ENCODE measurements around the gene KIF12.

Gene KIF12

GRCh38 chr9:114078021-114078780 lies 20.9 kb downstream of the KIF12 start, which contains the start of gene AMBP:
Gene AMBP, minus strand, starts transcription at chr9:114078300. Its CDS starts 91 bp downstream, at chr9:114078209.
- DNase-seq, result no peak
- in situ Hi-C loops (cut with HindIII; ENCODE audit: low pct_ligation_motif_present, low pct_unique_long_range_greater_than_20kb, low sequenced_read_pairs), result loop anchor here (25.0 kb wide), 1 partner anchor 209 kb away; no protein-coding TSS in a partner anchor

DNA sequence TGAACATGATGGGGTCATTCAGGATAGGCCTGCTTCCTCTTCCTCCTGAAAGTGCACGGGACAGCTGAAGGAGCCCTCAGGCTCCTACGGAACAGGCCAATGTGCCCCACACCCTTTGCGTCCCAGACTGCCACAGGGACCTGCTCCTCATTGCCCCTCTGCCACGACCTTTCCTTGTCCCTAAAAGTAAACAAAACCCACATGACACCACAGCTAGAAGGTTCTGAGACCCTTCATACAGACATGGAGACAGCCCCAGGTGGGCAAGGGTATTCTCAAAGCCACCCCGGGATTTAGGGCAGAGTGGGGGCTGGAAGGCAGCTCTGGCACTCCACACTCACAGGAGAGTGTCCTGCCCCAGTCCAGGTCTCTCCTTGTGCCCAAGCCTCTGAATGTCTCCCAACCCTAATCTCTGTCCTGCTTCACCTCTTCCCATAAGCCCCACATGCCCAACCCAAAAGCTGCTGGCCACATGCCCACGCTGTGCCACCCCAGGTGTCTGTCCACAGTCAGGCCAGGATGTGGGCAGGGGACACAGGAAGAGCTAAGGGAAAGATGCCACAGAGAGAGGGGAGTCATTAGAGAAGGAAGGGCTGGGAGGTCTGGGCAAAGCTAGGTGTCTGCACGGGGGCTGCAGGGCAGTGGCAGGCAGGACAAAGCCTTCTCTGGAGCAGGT lies 21.8 kb downstream of the KIF12 start:
- no peak for DNase-seq
- in situ Hi-C loops (cut with HindIII; ENCODE audit: low pct_ligation_motif_present, low pct_unique_long_range_greater_than_20kb, low sequenced_read_pairs), result loop anchor here (25.0 kb wide), 1 partner anchor 210 kb away; no protein-coding TSS in a partner anchor

DNA sequence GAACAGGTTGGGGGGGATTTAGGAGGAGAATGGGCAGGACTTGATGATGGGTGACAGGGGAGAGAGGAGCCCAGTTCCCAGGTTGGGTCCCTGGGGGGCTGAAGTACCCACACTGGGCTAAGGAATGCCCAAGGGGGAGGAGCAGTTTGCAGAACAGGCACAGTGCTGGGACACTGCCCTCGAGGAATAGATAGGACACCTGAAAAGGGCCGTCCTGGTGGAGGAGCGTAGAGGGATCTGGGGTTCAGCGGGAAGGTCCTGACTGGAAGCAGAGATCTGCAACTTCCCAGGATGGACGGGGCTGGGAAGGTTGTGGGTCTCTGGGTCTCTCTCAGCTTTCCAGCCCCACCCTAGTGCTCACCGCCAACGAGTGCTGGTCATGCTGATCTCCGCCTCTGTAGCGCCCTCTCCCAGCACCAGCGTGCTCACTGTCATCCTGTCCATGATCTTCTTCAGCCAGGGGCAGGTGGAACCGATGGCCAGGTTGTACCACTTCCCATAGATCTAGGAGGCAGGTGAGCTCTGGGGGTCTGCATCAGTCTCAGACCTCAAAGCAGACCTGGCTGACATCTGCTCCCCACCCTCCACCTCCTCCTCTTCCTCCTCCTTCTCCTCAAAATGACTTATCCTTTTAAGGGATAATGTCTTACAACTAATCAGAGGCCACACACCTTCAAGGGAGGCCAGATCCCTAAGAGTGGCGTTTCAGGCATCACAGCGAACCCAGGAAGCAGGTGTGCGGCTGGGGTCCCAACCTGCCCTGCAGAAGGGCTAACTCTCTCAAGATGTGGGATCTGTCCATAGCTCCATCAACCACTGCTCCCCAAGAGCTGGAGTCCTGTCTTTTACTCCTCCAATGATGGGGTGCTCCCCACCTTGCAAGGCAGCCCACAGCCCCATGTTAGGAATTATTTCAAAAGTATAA lies 22.6 kb downstream of the KIF12 start:
- DNase-seq, result no peak
- in situ Hi-C loops (cut with HindIII; ENCODE audit: low pct_ligation_motif_present, low pct_unique_long_range_greater_than_20kb, low sequenced_read_pairs), result loop anchor here (25.0 kb wide), 1 partner anchor 211 kb away; no protein-coding TSS in a partner anchor

DNA sequence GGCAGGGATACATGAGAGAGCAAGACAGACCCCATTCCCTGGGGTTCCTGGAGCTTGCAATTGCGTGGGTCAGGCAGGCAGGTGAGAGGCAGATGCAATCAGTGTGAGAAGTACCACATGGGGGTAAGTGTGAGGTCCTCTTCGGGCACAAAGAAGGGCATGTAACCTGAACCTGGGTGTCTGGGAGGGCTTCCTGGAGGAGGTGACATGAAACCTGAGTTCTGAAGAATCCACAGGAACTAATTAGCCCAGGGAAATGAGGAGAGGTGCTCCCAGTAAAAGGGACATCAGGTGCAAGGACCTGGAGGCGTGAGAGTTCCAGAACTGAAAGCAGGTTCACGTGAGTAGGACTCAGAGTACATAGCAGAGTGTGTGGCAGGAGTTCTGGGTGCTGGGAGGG lies 23.5 kb downstream of the KIF12 start:
- in situ Hi-C loops (cut with HindIII; ENCODE audit: low pct_ligation_motif_present, low pct_unique_long_range_greater_than_20kb, low sequenced_read_pairs), result loop anchor here (25.0 kb wide), 1 partner anchor 212 kb away; no protein-coding TSS in a partner anchor
- DNase-seq, result no peak

DNA sequence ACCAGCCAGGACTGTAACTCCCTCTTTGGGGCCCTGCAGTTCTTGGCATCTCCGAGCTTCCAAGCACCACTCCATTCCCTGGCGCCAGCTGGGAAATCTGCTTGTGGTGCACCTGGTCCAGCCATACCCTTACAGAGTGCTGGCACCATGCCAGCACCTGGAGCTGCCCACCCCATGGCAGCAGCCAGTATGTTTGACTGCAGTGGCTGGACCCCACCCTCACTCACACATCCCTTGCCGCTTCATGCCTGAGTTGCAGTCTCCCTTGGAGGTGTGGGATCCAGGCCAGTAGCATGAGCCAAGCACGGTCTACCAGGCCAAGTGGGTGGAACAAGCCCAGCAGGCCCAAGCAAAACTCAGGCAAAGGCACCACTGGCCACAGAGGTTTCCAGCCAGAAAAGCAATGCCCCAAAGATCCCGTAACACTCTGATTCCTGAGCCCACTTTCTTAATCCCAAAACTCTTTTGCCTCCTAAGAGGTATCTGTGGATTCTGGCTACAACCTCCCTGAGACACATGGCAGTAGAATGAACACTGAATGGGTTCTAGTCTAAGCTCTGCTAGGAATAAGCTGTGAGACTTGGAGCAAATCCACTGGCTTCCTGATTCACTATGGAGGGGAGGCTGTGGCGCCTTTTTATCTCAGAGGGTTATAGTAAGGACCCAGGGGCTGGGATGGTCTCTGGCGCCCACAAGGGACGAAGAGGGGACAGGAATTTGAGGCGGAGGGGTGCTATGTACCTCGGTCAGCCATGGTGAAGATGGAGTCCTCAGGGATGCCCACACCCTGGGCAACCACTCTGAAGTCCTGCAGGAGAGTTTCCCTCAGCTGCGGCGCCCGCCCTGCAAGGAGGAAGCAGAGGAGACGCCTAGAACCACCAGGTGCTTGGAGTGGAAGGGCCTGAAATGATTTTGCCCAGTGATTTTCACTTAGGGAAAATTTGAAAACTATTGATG lies 26.6 kb downstream of the KIF12 start:
- in situ Hi-C loops (cut with HindIII; ENCODE audit: low pct_ligation_motif_present, low pct_unique_long_range_greater_than_20kb, low sequenced_read_pairs), result no loop called here
- DNase-seq, result no peak

- in situ Hi-C loops (cut with HindIII; ENCODE audit: low pct_ligation_motif_present, low pct_unique_long_range_greater_than_20kb, low sequenced_read_pairs), result no loop called here
- no peak for DNase-seq
These were observed 27.8 kb downstream of the KIF12 start for GRCh38 chr9:114071197-114071795.

DNA sequence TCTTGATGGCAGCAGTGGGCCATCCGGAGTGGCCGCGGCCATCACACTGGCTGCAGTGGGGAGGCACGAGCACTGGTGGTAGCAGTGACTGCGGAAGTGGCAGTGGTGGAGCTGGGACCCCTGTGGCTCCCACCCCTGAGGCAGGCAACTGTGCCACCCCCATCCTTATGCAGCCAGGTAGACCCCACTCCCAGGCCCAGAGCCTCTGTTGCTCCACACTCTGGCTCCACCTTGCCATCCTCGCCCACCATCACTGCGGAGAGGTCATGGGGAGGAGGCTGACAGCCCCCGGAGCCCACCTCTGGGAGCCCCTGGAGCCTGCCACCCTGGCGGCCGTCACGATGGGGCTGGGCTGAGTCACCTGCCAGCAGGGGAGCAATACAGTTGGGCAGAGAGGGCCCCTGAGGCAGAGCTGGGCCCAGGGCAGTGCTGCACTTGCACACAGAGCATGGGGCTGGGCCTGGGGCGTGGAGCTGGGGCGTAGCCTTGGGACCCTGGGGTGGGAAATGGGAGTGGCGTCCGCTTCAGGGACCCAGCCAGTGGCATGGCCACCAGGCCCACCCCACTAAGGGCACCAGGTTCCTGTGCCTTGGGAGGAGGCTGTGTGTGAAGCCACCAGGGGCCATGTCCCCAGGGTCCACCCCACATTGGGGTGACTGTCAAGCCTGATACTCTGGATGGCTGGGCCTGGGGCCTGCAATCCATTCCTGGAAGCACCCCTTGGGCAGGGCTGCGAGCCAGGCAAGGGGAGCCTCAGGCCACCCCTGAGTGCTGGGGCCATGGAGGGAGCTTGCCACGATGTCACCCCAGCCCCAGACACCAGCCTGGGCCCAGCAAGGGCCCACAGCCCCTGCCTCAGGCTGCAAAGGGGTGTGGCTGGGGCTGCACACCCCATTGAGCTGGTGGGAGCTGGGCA lies 28.6 kb downstream of the KIF12 start:
- DNase-seq, result no peak
- in situ Hi-C loops (cut with HindIII; ENCODE audit: low pct_ligation_motif_present, low pct_unique_long_range_greater_than_20kb, low sequenced_read_pairs), result no loop called here

GRCh38 chr9:114069476-114070187 lies 29.5 kb downstream of the KIF12 start:
- no peak for DNase-seq

DNA sequence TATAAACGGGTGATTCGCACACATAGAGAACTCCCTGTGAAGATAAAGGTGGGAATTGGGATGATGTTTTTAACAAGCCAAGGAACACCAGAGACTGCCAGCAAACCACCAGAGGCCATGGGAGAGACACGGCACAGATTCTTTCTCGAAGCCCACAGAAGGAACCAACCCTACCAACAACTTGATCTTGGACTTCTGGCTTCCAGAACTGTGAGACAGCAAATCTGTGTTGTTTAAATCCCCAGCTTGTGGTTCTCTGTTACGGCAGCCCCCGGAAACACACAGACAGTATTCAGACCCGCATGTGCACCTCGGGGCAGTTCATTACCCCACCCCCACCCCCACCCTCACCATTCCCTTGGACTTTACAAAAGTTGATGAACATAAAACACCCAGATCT lies 33.8 kb downstream of the KIF12 start:
- DNase-seq, result no peak
- in situ Hi-C loops (cut with HindIII; ENCODE audit: low pct_ligation_motif_present, low pct_unique_long_range_greater_than_20kb, low sequenced_read_pairs), result no loop called here

More at GRCh38 chr9:114069476-114070187, 29.5 kb downstream of the KIF12 start:
- in situ Hi-C loops (cut with HindIII; ENCODE audit: low pct_ligation_motif_present, low pct_unique_long_range_greater_than_20kb, low sequenced_read_pairs), result no loop called here

DNA sequence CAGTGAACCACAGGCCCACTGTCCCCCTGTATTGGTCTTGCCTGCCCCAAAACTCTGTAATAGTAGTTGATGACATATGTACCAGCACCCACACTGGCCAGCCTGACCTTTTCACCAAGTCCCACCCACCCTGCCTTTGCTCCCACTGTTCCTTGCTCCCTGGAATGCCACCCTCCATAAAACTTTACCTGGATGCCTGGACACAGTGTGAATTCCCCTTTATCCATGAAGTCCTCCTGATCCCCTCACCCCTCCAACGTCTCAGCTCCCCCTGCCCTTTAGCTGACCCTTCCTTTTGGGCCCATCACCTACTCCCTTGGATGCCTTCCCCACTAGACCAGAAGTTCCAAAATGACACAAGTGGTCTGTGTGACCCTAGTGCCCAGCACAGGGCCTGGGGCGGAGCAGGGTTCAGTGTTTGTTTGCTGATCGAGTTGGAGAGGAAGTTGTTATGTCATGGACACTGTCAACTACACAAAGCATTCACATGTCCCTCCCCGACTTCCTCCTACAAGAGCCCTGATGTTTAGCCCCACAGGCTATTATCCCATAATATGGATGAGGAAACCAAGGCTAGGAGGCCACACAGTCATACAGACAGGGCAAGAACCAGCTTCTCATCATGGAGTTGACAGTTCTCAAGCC lies 37.1 kb downstream of the KIF12 start:
- in situ Hi-C loops (cut with HindIII; ENCODE audit: low pct_ligation_motif_present, low pct_unique_long_range_greater_than_20kb, low sequenced_read_pairs), result no loop called here
- DNase-seq, result no peak

DNA sequence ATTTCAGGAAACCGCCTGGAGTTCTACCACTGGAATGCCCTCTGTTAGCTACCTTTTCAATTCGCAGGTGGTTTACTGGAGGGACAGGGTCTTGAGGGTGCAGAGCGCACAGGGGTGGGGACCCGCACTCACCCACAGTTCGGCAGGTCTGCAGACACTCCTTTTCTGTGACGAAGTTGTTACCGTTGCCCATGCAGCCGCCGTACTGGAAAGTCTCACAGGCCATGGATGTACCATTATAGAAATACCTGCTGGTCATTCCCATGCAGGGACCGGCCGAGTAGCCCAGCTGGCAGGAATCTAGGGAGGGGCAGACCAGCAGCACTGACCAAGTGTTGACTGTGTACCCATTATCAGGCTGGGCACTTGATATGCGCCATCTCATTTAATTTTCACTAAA lies 37.8 kb downstream of the KIF12 start:
- in situ Hi-C loops (cut with HindIII; ENCODE audit: low pct_ligation_motif_present, low pct_unique_long_range_greater_than_20kb, low sequenced_read_pairs), result no loop called here
- no peak for DNase-seq

DNA sequence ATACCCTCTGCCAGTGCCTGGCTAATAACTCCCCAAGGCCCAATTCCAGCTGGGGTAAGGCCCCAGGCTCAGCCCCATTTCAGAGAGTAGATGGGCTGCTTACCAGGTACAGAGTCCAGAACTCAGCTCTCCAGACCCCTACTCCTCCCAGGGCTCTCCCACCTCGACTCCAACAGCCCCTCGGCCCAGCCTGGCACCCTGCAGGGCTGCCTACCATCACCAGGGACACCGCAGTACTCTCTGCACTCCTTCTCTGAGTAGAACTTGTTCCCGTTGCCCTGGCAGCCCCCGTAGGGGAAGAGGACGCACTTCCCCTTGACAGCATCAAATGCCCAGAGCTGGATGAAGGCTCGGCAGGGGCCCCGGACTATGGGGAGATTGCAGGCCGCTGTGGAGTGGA lies 38.4 kb downstream of the KIF12 start:
- no peak for DNase-seq
- in situ Hi-C loops (cut with HindIII; ENCODE audit: low pct_ligation_motif_present, low pct_unique_long_range_greater_than_20kb, low sequenced_read_pairs), result no loop called here

DNA sequence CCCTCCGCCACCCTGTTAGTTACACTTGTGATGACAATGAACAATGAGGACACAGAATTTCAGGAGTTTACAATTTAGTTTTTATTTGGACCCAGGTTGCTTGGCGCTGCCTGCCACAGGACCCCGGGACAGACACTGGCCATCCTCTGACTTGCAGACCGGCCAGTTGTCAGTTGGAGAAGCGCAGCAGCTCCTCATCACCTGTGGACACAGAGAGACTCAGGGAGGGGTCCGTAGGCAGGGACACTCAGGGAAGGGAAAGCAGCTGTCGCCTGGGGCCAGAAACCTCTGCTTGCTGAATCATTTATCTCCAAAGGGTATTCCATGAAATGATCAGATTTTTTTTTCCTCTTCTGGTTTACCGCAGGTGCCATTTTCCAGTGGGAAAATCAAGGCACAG lies 39.0 kb downstream of the KIF12 start:
- in situ Hi-C loops (cut with HindIII; ENCODE audit: low pct_ligation_motif_present, low pct_unique_long_range_greater_than_20kb, low sequenced_read_pairs), result no loop called here
- no peak for DNase-seq

- in situ Hi-C loops (cut with HindIII; ENCODE audit: low pct_ligation_motif_present, low pct_unique_long_range_greater_than_20kb, low sequenced_read_pairs), result no loop called here
- DNase-seq, result no peak
These were observed 39.9 kb downstream of the KIF12 start for GRCh38 chr9:114059047-114059803.

DNA sequence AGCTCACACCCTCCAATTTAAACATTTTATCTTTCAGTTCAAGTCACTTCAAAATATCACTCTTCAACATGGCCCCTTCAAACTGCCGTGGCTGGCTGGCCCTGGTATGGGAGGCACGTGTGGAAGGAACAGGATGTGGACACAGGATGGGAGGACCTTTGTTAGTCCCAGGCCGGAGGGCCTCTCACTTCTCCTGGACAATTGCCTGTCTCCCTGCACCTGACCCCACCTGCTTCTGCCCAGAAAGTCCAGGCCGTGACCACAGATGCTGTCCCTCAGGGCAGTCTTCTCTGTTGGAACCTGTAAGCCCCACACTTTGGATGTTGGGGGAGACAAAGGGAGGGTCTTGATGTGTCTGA lies 40.4 kb downstream of the KIF12 start:
- in situ Hi-C loops (cut with HindIII; ENCODE audit: low pct_ligation_motif_present, low pct_unique_long_range_greater_than_20kb, low sequenced_read_pairs), result no loop called here
- DNase-seq, result no peak

All from ACHN (cell line).